ENCODE measurements around the gene SLCO4C1.

DNA sequence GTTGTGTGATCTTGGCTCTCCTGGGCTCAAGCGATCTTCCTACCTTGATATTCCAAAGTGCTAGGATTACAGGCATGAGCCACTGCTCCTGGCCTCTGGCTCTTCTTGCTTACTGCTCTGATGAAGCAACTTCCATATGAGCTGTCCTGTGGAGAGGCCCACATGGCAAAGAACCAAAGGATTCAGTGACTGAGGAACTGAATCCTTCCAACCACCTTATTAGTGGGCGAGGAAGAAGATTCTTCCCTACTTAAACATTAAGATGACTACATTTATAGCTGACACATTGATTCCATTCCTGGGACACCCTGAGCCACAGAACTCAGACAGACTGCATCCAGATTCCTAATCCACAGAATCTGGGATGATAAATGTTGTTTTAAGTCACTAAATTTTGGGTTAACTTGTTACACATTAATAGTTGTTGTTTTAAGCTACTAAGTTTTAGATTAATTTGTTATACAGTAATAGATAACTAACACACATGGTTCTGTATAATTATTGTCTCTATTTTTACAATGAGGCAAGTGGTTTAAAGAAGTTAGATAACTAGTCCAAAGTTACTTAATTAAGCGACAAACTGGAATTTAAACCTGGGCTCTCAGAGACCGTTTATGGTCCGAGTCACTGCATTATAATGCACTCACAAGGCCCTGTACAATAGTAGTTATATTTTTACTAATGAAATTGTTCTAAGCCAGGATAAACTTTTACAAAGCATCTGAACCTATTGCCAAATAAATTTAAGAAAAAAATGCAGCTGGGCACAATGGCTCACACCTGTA, 16.7 kb upstream of the SLCO4C1 start:
- TF ChIP-seq TAF1 (IDR thresholded peaks at IDR 0.05; ENCODE audit: borderline replicate concordance, insufficient read depth, low read length) (no peak), POLR2AphosphoS5 (IDR thresholded peaks at IDR 0.05; ENCODE audit: low read depth, low read length) (no peak)

All from PFSK-1 (cell line).